GM12875 (cell line): Measurements from ENCODE around the gene HAO2.

Experiments used
- H3K4me3 ChIP-seq: one replicate; pipeline ENCODE4 v1.5.1; 2011; ENCODE audit warnings: low read depth, low read length, control low read depth
- TF ChIP-seq, protein P1 (sequence below): IDR thresholded peaks from 2 replicates; pipeline ENCODE4 v1.5.1; 2011; ENCODE audit warnings: low read depth, mild to moderate bottlenecking, control low read depth, inconsistent platforms, low read length, moderate library complexity, borderline replicate concordance; ENCODE audit not compliant: insufficient read depth

Gene HAO2

DNA sequence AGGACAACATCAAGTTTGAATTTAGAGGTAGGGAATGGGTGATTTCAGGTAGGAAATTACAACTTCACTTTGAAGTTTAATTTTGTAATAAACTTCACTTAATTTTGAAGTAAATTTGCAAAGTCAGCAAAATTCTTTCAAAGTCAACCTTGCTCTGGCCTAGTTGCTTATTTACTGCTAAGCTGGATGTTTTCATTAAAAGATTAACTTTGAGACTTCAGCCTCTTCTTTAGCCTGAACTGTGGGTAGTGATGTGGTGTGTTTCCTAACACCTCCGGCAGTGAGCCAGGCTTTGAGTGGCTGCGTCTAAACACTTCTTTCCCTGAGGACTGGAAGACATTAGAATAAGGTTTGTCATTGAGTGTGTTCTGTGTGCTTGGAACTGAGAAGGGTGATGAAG, at the start of gene HAO2:
HAO2 (plus strand) TSS at position 232 of the 400 bp plus-strand sequence. CDS start 12,301 bp downstream, outside the sequence.
- TF ChIP-seq, protein P1, sequence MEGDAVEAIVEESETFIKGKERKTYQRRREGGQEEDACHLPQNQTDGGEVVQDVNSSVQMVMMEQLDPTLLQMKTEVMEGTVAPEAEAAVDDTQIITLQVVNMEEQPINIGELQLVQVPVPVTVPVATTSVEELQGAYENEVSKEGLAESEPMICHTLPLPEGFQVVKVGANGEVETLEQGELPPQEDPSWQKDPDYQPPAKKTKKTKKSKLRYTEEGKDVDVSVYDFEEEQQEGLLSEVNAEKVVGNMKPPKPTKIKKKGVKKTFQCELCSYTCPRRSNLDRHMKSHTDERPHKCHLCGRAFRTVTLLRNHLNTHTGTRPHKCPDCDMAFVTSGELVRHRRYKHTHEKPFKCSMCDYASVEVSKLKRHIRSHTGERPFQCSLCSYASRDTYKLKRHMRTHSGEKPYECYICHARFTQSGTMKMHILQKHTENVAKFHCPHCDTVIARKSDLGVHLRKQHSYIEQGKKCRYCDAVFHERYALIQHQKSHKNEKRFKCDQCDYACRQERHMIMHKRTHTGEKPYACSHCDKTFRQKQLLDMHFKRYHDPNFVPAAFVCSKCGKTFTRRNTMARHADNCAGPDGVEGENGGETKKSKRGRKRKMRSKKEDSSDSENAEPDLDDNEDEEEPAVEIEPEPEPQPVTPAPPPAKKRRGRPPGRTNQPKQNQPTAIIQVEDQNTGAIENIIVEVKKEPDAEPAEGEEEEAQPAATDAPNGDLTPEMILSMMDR = no peak
- no peak within 1 kb of the TSS for H3K4me3 ChIP-seq

- no peak overlapping the region for H3K4me3 ChIP-seq
- TF ChIP-seq, protein P1 = no peak
Observed at GRCh38 chr1:119320100-119320499, 48.5 kb upstream of the HAO2 start.

DNA sequence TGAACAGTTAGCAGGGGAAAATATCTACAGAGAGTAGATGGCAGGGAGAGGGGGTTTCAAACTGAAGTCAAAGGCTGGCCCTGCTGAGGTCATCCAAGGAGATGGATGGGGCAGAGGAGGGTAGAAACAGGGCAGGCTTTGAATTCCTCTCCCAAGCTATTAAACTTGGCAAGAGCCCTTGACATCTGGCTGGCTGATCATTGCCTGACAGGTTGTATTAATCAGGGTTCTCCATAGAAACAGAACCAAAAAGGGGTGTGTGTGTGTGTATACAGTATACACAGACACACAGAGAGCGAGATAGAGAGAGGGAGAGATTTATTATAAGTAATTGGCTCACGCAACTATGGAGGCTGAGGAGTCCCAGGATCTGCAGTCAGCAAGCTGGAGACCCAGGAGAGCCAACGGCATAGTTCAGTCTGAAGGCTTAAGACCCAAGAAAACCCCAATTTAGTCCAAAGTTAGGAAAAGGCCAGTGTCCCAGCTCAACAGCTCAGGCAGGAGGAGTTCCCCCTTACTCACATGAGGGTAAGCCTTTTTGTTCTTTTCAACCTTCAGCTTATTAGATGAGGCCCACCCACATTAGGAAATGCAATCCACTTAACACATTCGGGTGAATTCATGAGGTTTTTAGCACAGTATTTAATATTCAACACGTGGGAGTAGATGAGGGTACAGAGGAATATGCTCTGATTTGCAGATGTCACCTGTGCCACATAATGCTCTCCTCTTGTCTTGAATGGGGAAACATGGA, 46.7 kb upstream of the HAO2 start:
- TF ChIP-seq, protein P1 = no peak
- H3K4me3 ChIP-seq = no peak overlapping the region

DNA sequence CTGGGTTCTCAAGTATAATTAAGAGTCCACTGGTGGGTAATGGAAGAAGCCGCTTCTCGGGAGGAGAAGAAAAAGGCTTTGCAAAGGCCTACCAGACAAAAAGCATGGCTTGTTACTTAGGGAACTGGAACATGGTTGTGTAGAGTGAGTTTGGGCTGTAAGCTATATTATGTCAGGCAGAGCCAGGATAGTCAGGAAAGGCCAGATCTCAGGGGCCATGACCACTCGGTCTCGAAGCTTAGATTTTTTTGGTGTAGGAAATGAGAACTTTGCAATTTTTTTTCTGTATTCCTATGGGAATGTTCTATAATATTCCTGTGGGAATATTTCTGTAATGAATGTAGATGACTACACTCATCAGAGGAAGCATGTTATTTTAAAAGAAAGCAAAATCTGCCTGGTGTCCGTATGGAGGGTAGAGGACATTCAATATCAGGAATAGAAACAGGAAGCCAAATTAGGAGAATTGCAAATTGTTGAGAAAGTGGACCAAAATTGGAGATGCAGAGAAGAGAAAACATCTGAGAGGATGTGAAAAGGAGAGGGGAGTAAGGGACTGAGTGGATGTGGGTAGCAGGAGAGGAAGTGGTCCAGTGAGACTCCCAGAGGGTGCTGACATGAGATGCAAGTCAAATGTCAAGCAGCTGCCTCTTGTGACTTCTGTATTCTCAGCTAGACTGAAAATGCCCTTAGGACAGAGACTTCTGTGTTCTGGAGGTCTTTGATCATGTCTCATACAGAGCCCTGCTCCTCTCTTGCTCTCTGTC, 45.2 kb upstream of the HAO2 start:
- TF ChIP-seq, protein P1 = no peak
- H3K4me3 ChIP-seq = no peak overlapping the region

GRCh38 chr1:119324198-119324597, 44.4 kb upstream of the HAO2 start:
- H3K4me3 ChIP-seq = no peak overlapping the region
- TF ChIP-seq, protein P1 = no peak

DNA sequence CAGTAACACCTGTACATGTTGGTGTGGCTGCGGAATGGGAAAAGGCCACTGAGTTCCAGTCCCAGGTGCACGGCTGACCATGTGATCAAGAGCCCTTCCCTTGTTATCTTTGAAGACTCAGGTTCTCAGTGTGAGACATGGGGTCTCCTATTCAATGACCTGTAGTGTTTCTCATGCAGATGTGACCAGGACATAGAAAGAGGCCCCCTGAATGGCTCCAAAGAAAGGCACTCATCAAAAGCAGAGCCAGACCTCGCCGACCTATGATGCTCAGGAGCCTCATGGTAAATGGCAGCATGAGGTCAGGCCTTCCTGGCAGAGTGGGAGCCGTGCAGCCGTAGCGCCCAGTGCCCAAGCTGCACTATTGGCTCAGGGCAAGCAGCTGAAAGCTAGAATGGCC, 42.3 kb upstream of the HAO2 start:
- TF ChIP-seq, protein P1 = no peak
- no peak overlapping the region for H3K4me3 ChIP-seq

DNA sequence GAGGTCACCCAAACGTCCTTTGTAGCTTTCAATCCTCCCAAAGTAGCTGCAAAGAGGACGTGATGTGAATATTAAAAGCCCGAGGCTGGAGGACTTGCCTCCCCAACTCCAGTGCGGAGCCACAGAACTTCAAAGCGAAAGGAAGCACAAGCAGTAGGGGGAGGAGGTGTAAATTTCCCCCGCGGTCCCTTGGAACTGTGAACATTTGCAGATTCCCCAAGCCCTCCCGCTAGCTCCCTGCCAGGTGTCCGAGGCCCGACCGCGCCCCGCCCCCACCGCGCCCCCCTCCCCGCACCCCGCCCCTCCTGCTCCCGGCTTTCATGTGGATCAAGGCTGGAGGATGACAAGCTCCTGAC, 41.5 kb upstream of the HAO2 start:
- no peak overlapping the region for H3K4me3 ChIP-seq
- TF ChIP-seq, protein P1 = no peak
